GM12873 (cell line): ENCODE measurements around the gene SLC22A23.

Experiments used
- CTCF ChIP-seq: IDR thresholded peaks from 2 replicates; pipeline ENCODE4 v1.5.1; 2012; ENCODE audit warnings: low read depth, mild to moderate bottlenecking, moderate library complexity, low read length, control low read depth; ENCODE audit not compliant: insufficient read depth; ENCODE audit errors: missing control alignments

Gene SLC22A23

DNA sequence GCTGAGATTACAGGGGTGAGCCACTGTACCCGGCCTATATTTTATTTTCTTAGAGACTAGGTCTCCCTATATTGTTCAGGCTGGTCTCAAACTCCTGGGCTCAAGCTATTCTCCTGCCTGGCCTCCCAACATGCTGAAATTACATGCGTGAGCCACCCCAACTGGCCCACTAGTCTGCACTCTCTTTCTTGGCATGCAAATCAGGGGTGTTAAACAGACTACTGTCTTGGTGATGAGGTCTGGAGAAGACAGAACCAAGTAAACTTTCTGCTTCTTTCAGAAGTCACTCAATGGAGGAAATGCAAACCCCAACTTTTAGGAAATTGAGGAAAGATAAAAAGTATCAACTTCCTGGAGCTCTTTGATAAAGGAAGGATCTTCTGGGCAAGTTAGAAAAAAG, 221.4 kb downstream of the SLC22A23 start:
- no peak for TF ChIP-seq CTCF

GRCh38 chr6:3233904-3234303, 222.9 kb downstream of the SLC22A23 start:
- no peak for TF ChIP-seq CTCF

- TF ChIP-seq CTCF: no peak
These were observed 223.5 kb downstream of the SLC22A23 start for GRCh38 chr6:3233321-3233720.

DNA sequence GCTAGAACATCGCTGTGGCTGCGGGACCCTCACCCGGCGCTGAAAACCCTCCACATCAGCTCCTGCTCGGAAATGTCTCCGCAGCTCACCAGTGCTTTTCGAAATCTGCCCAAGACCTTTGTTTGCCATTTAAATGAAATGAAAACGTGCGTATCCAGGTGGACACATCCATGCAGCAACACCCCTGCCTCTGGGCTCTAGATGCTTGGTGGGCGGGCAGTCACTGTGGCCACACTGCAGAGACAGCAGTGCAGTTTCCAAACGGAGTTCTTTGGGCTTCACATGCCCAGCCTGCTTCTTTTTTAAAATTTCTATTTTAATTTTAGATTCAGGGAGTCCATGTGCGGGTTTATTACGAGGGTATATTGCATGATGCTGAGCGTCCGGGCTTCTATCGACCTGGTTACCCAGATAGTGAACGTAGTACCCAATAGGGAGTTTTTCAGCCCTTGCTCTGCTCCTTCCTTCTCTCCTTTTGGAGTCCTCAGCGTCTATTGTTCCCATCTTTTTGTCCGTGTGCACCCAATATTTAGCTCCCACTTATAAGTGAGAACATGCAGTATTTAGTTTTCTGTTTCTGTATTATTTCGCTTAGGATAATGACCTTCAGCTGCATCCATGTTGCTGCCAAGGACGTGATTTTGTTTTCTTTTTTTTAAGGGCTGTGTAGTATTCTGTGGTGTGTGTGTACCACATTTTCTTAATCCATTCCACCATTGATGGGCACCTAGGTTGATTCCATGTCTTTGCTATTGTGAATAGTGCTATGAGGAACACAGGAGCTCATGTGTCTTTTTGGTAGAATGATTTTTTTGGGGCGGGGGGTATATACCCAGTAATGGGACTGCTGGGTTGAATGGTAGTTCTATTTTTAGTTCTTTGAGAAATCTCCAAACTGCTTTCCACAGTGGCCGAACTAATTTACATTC, 224.6 kb downstream of the SLC22A23 start:
- TF ChIP-seq CTCF: no peak

DNA sequence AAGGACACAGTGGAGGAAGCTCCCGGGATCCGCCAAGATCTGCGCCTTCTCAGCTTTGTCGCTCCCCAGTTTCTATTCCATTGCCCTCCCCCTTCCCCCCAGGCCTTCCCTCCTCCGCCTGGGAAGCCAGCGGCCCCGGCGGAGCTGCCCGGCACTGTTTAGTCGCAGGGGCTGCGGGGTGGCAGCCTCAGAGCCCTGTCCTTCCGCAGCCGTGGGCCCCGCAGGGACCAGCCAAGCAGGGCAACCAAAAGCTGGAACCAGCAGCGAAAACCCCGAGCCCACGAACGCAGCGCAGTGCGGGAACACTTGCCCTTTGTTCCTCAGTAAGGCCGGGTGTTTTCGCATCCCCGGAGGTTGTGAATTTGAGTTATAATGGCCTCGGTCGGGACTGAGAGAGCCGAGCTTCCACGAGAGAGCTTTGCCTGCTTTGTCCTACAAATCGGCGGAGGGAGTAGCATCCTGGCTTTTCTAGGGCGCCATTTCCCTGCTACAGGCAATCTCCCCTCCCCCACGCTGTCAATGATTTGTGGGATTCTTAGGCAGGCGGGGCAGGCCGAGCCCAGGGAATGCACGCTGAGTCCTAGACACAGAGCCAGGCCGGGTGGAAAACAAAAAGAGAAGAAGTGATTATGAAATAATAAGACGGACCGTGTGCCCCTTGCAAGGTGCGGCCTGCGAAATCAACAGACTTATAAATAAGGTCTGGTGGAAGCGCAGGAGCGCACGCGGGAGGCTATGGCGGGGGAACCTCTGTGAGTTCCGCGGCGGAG, 225.4 kb downstream of the SLC22A23 start:
- TF ChIP-seq CTCF: no peak

DNA sequence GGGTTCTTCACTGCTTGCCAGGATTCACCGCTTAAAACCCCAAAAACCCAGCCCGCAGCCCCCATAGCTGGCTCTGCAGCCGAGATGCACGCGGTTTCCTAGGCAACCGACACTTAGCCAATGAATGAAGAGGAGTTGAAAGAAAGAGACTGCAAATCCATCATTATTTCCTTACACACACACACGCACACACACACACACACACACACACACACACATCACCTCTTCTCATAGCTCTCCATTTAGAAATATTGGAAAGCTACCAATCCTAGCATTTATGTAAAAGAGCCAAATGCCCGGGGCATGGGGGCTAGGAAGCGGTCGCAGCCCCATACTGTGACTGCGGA, 226.0 kb downstream of the SLC22A23 start:
- no peak for TF ChIP-seq CTCF

- no peak for TF ChIP-seq CTCF
These were observed 226.5 kb downstream of the SLC22A23 start for GRCh38 chr6:3230256-3230882.
